Transverse colon (tissue), 4 donors: ENCODE results near the gene GPR32. TPM values are rescaled to one million over a fixed set of nuclear protein-coding genes. Genes with fewer than 3 reads are reported as not detected.
"Not testable (repeated sequence)": the region's sequence is repeated elsewhere in the genome, so short reads cannot be mapped to it uniquely, and the experiment has no call there.

Experiments
- DNase-seq: peaks from one replicate; pipeline ENCODE4 v3.0.0-alpha.2; 2019
- H3K27ac ChIP-seq, 4 donors: fragments of 200-600 bp; sonication (generic); 2 replicates each; pipeline ENCODE4 v1.5.1; 2016 to 2018; ENCODE audit warnings: inconsistent platforms in 4 of 4
- H3K27me3 ChIP-seq: fragments of 200-600 bp; sonication (generic); 2 replicates; pipeline ENCODE4 v1.5.1; 2017; ENCODE audit warnings: inconsistent platforms
- H3K36me3 ChIP-seq, 4 donors: fragments of 200-600 bp; sonication (generic); 2 replicates each; pipeline ENCODE4 v1.5.1; 2017 to 2019; ENCODE audit warnings: inconsistent platforms in 4 of 4
- H3K4me1 ChIP-seq, 4 donors: fragments of 200-600 bp; sonication (generic); 2 replicates each; pipeline ENCODE4 v1.5.1; 2017 to 2020; ENCODE audit warnings: inconsistent platforms in 4 of 4
- H3K4me3 ChIP-seq, 4 donors: fragments of 200-600 bp; sonication (generic); 1 replicate in 1 of 4; 2 replicates in 3 of 4; pipeline versions ENCODE4 v1.5.1 to v1.6.1; 2017 to 2019; ENCODE audit warnings: inconsistent platforms in 4 of 4
- H3K9me3 ChIP-seq, 2 donors: fragments of 200-600 bp; sonication (generic); 2 replicates each; pipeline ENCODE4 v1.5.1; 2017 to 2019; ENCODE audit warnings: inconsistent platforms in 2 of 2
- EP300 ChIP-seq: sonication (generic); formaldehyde crosslinking; IDR thresholded peaks from one replicate; pipeline ENCODE4 v1.6.1; 2017; ENCODE audit warnings: antibody characterized with exemption, low read depth
- POLR2A ChIP-seq: fragments of 450-650 bp; IDR thresholded peaks from one replicate; pipeline ENCODE4 v1.6.1; 2016; ENCODE audit warnings: antibody characterized with exemption, mild to moderate bottlenecking, moderate library complexity
- POLR2AphosphoS5 ChIP-seq, 3 donors: sonication (generic); formaldehyde crosslinking; IDR thresholded peaks; one replicate each; pipeline ENCODE4 v1.6.1; 2016; ENCODE audit warnings: antibody characterized with exemption in 3 of 3
- WGBS, 2 donors: methylation state at CpG; one replicate each; pipeline ENCODE4 v1.1.5; 2018; ENCODE audit warnings: low coverage in 1 of 2; 5-methylcytosine and 5-hydroxymethylcytosine counted together
- in situ Hi-C, 4 donors: fragments of 200-750 bp; cut with MboI; loops; one replicate each; pipeline versions ENCODE4 v1.15.0 to v1.15.1; 2017; ENCODE audit warnings: low sequenced_read_pairs in 3 of 4, low pct_ligation_motif_present in 1 of 4, low pct_unique_long_range_greater_than_20kb in 1 of 4
- intact Hi-C: fragments of 100-400 bp; cut with DNase I; formaldehyde crosslinking; loops from one replicate; pipeline ENCODE4 v1.15.1; 2023; ENCODE audit warnings: low total_unique reads
- total RNA-seq, 4 donors: library from RNA; depleted of rRNA; stranded (reverse); fragments of >200 nt; gene quantifications; one replicate each; pipeline ENCODE4 v1.1.0, GENCODE V29; 2016
- TF ChIP-seq, protein P1 (sequence below), 5 experiments: fragments of 200-600 bp in 3 of 5; fragments of 450-650 bp in 2 of 5; sonication (generic) in 3 of 5; IDR thresholded peaks; 1 replicate in 2 of 5; 2 replicates in 3 of 5; pipeline ENCODE4 v1.5.1; 2016 to 2017; ENCODE audit warnings: antibody characterized with exemption in 5 of 5, inconsistent platforms in 3 of 5, mild to moderate bottlenecking in 2 of 5, moderate library complexity in 1 of 5

GPR32 gene
- total RNA-seq, 4 donors from 2014 or later = not detected

DNA sequence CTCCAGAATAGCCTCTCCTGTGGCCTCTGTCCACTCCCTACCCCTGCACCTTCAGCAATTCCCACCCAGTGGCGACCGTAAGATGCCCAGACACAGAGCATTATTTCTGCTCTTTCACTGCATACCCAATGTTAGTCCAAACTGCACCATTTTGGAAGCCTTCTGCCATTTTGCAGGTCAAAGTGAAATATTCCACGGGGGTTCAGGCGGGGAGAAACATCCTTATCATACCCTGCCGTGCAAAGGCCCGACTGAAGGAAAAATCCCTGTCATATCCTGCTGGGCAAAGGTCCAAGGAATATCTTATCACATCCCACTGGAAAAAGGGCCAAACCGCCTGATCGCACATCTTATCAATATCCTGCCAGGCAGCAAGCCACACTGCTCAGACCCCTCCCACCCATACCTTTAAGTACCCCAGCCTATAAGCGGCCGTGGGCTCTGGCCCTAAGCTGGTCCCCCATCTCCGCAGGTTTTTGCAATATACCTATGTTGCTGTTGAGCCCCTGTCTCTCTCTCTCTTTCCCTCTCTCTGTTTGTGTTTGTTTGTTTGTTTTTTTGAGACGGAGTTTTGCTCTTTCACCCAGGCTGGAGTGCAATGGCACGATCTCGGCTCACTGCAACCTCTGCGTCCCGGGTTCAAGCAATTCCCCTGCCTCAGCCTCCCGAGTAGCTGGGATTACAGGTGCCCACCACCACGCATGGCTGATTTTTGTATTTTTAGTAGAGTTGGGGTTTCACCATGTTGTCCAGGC, 28.9 kb upstream of the GPR32 start:
- H3K36me3 ChIP-seq = no peaks in the 10 kb centered on the region
- no peak overlapping the region for H3K4me3 ChIP-seq
- peaks cover 46% of the 10 kb centered on the region for H3K27me3 ChIP-seq
- intact Hi-C loops = no loop called here
- in situ Hi-C loops = no loop called here
- no peaks in the 10 kb centered on the region for H3K9me3 ChIP-seq
- H3K27ac ChIP-seq = no peak overlapping the region
- TF ChIP-seq EP300 = no peak
- no peak for TF ChIP-seq POLR2A
- TF ChIP-seq, protein P1, sequence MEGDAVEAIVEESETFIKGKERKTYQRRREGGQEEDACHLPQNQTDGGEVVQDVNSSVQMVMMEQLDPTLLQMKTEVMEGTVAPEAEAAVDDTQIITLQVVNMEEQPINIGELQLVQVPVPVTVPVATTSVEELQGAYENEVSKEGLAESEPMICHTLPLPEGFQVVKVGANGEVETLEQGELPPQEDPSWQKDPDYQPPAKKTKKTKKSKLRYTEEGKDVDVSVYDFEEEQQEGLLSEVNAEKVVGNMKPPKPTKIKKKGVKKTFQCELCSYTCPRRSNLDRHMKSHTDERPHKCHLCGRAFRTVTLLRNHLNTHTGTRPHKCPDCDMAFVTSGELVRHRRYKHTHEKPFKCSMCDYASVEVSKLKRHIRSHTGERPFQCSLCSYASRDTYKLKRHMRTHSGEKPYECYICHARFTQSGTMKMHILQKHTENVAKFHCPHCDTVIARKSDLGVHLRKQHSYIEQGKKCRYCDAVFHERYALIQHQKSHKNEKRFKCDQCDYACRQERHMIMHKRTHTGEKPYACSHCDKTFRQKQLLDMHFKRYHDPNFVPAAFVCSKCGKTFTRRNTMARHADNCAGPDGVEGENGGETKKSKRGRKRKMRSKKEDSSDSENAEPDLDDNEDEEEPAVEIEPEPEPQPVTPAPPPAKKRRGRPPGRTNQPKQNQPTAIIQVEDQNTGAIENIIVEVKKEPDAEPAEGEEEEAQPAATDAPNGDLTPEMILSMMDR (IDR thresholded peaks at IDR 0.05) = no peak
- TF ChIP-seq POLR2AphosphoS5 (IDR thresholded peaks at IDR 0.05) = no peak
- H3K4me1 ChIP-seq = no peaks in the 10 kb centered on the region
- WGBS, 2 donors = 50 to 62% methylated on average over 1 to 18 of the region's 18 CpGs
- DNase-seq = no peak

DNA sequence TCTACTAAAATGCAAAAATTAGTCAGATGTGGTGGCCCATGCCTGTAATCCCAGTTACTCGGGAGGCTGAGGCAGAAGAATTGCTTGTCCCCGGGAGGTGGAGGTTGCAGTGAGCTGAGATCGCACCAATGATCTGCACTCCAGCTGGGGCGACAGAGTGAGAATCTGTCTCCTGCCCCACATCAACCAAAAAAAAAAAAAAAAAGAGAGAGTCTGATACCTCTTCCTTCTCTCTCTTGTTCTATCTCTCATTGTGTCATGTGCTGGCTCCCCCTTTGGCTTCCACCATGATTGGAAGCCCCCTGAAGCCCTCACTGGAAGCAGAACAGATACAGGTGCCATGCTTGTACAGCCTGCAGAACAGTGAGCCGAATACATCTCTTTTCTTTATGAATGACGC, 26.7 kb upstream of the GPR32 start:
- TF ChIP-seq POLR2AphosphoS5 (IDR thresholded peaks at IDR 0.05) (no peak), POLR2A (no peak), EP300 (no peak)
- TF ChIP-seq, protein P1 (IDR thresholded peaks at IDR 0.05) = no peak
- H3K36me3 ChIP-seq = no peaks in the 10 kb centered on the region
- in situ Hi-C loops = no loop called here
- intact Hi-C loops = no loop called here
- WGBS, 2 donors = 89% methylated on average over 6 of the region's 6 CpGs; no CpG with 5 or more reads in 1 of the 2 donors
- no peaks in the 10 kb centered on the region for H3K9me3 ChIP-seq
- no peak for DNase-seq
- H3K4me1 ChIP-seq = no peaks in the 10 kb centered on the region
- no peak overlapping the region for H3K27ac ChIP-seq
- peaks cover 29% of the 10 kb centered on the region for H3K27me3 ChIP-seq
- H3K4me3 ChIP-seq = no peak overlapping the region

DNA sequence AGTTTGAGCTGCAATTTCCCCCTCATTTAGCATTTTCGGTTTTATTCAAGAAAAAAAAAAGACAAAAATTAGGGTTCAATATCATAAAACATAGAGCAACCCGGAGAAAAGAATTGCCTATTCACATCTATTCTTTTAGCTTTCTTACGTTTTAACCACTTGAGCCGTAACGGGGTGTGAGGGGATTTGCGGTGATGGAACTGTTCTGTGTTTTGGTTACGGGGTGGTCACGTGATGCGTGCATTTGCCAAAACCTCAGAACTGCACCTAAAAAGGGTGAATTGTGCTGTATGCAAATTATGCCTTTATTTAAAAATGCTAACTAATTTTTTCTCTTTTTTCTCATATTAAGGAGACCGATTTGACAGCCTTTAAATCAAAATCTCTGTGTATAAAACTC, 25.0 kb upstream of the GPR32 start:
- no peak for TF ChIP-seq POLR2A
- TF ChIP-seq, protein P1 (IDR thresholded peaks at IDR 0.05) = no peak
- TF ChIP-seq EP300 = no peak
- no peak for TF ChIP-seq POLR2AphosphoS5 (IDR thresholded peaks at IDR 0.05)
- 66 to 75% methylated on average over 10 of the region's 10 CpGs for WGBS, 2 donors

DNA sequence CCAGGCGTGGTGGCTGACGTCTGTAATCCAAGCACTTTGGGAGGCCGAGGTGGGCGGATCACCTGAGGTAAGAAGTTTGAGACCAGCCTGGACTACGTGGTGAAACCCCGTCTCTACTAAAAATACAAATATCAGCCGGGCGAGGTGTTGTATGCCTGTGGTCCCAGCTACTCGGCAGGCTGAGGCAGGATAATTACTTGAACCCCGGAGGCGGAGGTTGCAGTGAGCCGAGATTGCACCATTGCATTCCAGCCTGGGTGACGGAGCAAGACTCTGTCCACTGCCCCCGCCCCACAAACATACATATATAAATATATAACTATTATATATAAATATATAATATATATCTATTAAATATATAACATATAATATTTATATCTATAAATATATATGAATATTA, 23.1 kb upstream of the GPR32 start:
- H3K27me3 ChIP-seq, intact Hi-C loops, H3K9me3 ChIP-seq, H3K4me3 ChIP-seq, in situ Hi-C loops, H3K4me1 ChIP-seq, H3K36me3 ChIP-seq, DNase-seq, H3K27ac ChIP-seq: not testable (repeated sequence)
- WGBS, 2 donors = 85 to 89% methylated on average over 9 to 14 of the region's 14 CpGs

More for the DNA sequence above, 25.0 kb upstream of the GPR32 start:
- no peak for DNase-seq
- Histone ChIP-seq H3K4me3 (no peak overlapping the region), H3K27me3 (peaks cover 16% of the 10 kb centered on the region), H3K27ac (no peak overlapping the region), H3K4me1 (no peaks in the 10 kb centered on the region), H3K36me3 (no peaks in the 10 kb centered on the region), H3K9me3 (no peaks in the 10 kb centered on the region)
- in situ Hi-C loops (no loop called here), intact Hi-C loops (no loop called here)

DNA sequence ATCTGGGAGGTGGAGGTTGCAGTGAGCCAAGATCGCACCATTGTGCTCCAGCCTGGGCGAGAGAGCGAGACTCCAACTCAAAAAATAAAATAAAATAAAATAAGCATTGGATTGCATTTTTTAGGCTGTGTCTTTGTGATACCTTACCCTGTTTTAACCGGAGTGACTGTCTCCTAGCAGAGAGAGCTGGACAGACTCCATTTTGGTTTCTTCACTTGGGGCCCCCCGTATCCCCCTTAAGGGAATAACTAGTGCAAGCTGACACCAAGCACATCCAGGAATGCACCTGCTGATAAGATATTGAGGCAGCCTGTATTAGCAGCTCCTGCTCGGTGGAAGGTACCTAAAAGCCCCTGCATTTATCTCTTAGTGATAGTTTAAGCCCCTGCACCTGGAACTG, 20.8 kb upstream of the GPR32 start:
- TF ChIP-seq POLR2A (no peak), EP300 (no peak), POLR2AphosphoS5 (IDR thresholded peaks at IDR 0.05) (no peak)
- TF ChIP-seq, protein P1 (IDR thresholded peaks at IDR 0.05) = no peak
- WGBS, 2 donors = 55 to 74% methylated on average over 4 to 6 of the region's 6 CpGs
- H3K27me3 ChIP-seq = peaks cover 3% of the 10 kb centered on the region
- H3K36me3 ChIP-seq = no peaks in the 10 kb centered on the region
- intact Hi-C loops = no loop called here
- no peak for DNase-seq
- H3K4me3 ChIP-seq = no peak overlapping the region
- in situ Hi-C loops = no loop called here
- no peak overlapping the region for H3K27ac ChIP-seq
- H3K9me3 ChIP-seq = no peaks in the 10 kb centered on the region
- H3K4me1 ChIP-seq = no peaks in the 10 kb centered on the region
